Measurements from ENCODE around the gene FOXD1. TPM values are rescaled to one million over a fixed set of nuclear protein-coding genes. Genes with fewer than 3 reads are reported as not detected.
"Not testable (repeated sequence)": the region's sequence is repeated elsewhere in the genome, so short reads cannot be mapped to it uniquely, and the experiment has no call there.

Gene FOXD1
- polyA plus RNA-seq, 6 donors from 2014 or later = not detected

DNA sequence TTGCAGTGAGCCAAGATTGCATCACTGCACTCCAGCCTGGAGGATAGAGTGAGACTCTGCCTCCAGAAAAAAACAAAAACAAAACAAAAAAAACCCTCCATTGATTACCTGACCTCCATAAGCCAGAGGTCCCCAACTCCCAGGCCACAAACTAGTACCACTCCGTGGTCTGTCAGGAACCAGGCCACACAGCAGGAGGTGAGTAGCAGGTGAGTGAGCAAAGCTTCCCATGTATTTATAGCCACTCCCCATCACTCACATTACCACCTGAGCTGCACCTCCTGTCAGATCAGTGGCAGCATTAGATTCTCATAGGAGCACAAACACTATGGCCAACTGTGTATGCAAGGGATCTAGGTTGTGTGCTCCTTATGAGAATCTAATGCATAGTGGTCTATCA, 35.9 kb upstream of the FOXD1 start:
- peak overlapping the region in 1 of 8 donors; percentile 44 for H3K4me3 Mint-ChIP-seq
- no peaks in the 10 kb centered on the region for H3K9me3 Mint-ChIP-seq
- no peaks in the 10 kb centered on the region for H3K36me3 Mint-ChIP-seq
- H3K27ac Mint-ChIP-seq = no peak overlapping the region
- no peaks in the 10 kb centered on the region for H3K4me1 Mint-ChIP-seq
- ATAC-seq (ENCODE audit: low read depth in 2 of 2) (no peak), DNase-seq (no peak)
- peaks cover 51 to 67% (median 66%) of the 10 kb centered on the region in 3 donors for H3K27me3 Mint-ChIP-seq

GRCh38 chr5:73483676-73484075, 35.1 kb upstream of the FOXD1 start:
- no peak overlapping the region for H3K27ac Mint-ChIP-seq
- no peaks in the 10 kb centered on the region for H3K9me3 Mint-ChIP-seq
- H3K36me3 Mint-ChIP-seq = no peaks in the 10 kb centered on the region
- no peaks in the 10 kb centered on the region for H3K4me1 Mint-ChIP-seq
- ATAC-seq (ENCODE audit: low read depth in 2 of 2) (no peak), DNase-seq (no peak)
- peaks cover 48 to 74% (median 71%) of the 10 kb centered on the region in 3 donors for H3K27me3 Mint-ChIP-seq
- no peak overlapping the region for H3K4me3 Mint-ChIP-seq

DNA sequence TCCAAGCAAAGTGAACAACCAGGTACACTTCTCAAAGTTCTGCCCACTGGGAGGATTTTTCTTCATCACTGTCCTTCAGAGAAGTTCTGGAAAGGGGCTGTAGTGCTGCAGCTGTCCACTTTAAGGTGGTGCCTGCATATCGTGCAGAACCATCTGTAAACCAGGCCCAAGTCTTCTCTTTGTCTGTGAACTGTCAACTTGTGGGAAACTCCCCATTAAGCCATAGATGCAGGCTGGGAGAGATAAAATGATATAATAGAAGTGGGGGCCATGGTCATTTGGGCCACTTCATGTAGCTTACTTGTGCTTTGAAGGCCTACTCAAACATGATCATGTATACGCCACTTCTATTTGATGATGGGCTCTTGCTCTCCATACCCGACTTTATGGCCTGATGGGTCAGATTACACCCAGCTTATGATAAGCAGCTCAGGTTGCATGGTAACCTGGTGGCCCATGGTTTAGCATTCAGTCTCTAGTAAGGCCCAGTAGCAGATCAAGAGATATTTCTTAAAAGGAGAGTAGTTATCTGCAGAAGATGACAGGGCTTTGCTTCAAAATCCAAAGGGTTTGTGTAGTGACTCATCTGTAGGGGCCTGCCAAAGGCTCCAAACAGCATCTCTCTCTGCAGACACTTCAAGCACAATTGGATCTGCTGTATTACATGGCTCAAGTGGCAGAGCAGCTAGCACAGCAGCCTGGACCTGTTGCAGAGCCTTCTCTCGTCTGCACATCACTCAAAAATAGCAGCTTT, 34.0 kb upstream of the FOXD1 start:
- DNase-seq = no peak
- H3K27ac Mint-ChIP-seq = no peak overlapping the region
- H3K4me1 Mint-ChIP-seq = no peaks in the 10 kb centered on the region
- H3K36me3 Mint-ChIP-seq = no peaks in the 10 kb centered on the region
- H3K27me3 Mint-ChIP-seq = peaks cover 45 to 79% (median 76%) of the 10 kb centered on the region in 3 donors
- ATAC-seq (ENCODE audit: low read depth in 2 of 2) = no peak
- no peak overlapping the region for H3K4me3 Mint-ChIP-seq
- H3K9me3 Mint-ChIP-seq = no peaks in the 10 kb centered on the region

GRCh38 chr5:73480500-73480899, 31.9 kb upstream of the FOXD1 start:
- H3K27me3 Mint-ChIP-seq = peaks cover 40 to 74% (median 61%) of the 10 kb centered on the region in 3 donors
- no peak overlapping the region for H3K27ac Mint-ChIP-seq
- H3K4me3 Mint-ChIP-seq = no peak overlapping the region
- no peaks in the 10 kb centered on the region for H3K36me3 Mint-ChIP-seq
- no peaks in the 10 kb centered on the region for H3K9me3 Mint-ChIP-seq
- DNase-seq (no peak), ATAC-seq (ENCODE audit: low read depth in 2 of 2) (no peak)
- no peaks in the 10 kb centered on the region for H3K4me1 Mint-ChIP-seq

DNA sequence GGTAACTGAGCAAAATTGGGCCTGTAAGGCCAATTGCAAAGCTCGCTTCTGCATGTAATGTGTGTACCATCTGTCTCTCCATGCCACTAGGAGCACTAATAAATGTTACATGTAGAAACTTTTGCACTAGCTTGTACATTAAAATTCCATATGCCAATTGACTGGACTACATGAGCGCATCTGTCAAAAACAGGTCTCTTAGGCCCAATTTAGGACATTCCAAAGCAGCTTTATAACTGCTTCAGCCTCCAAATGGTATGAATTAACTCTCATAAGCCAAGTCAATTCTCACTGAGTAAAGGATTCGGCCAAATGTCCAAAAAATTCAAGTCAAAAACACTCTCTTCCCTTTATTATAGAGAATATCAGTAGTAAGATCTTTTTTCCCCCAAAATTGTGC, 23.5 kb upstream of the FOXD1 start:
- peaks cover 0 to 8% of the 10 kb centered on the region in 2 donors for H3K36me3 Mint-ChIP-seq
- H3K4me3 Mint-ChIP-seq = no peak overlapping the region
- DNase-seq = no peak
- H3K9me3 Mint-ChIP-seq = peaks cover 0 to 6% (median 3%) of the 10 kb centered on the region in 7 donors
- peaks cover 7 to 46% (median 45%) of the 10 kb centered on the region in 3 donors for H3K27me3 Mint-ChIP-seq
- H3K27ac Mint-ChIP-seq = no peak overlapping the region
- no peak for ATAC-seq (ENCODE audit: low read depth in 2 of 2)
- H3K4me1 Mint-ChIP-seq = no peaks in the 10 kb centered on the region

DNA sequence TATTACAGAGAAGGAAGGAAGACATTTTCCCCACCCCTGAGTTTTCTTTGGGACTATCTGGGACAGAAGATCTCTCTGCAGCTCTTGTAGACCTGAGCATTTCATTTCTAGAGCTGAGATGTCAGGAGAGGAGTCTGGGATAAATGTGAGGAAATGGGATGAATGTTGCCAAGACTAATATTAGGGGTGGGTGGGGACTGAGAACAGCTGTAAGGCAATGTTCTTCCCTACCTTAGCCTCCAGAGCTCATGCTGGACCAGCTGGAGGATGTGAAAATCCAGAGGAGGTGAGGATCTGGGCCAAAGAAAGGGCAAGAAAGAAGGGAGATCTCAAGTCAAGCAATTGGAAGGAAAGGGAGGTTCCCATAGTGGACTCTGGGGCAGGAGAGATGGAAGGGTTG, 23.1 kb upstream of the FOXD1 start:
- ATAC-seq (ENCODE audit: low read depth in 2 of 2) = no peak
- no peak overlapping the region for H3K4me3 Mint-ChIP-seq

GRCh38 chr5:73469878-73470277, 21.3 kb upstream of the FOXD1 start:
- Mint-ChIP-seq H3K36me3 (peaks cover 0 to 8% of the 10 kb centered on the region in 2 donors), H3K4me1 (no peaks in the 10 kb centered on the region), H3K27me3 (peaks cover 14 to 61% (median 46%) of the 10 kb centered on the region in 3 donors), H3K27ac (no peak overlapping the region), H3K9me3 (peaks cover 0 to 6% (median 3%) of the 10 kb centered on the region in 7 donors), H3K4me3 (peak overlapping the region in 1 of 8 donors; percentile 22)
- DNase-seq = no peak
- ATAC-seq (ENCODE audit: low read depth in 2 of 2) = no peak

More for the DNA sequence above, 23.1 kb upstream of the FOXD1 start:
- Mint-ChIP-seq H3K9me3 (peaks cover 0 to 6% (median 3%) of the 10 kb centered on the region in 7 donors), H3K36me3 (peaks cover 0 to 8% of the 10 kb centered on the region in 2 donors), H3K27ac (peak overlapping the region in 1 of 6 donors; percentile 33), H3K4me1 (no peaks in the 10 kb centered on the region), H3K27me3 (peaks cover 4 to 50% (median 41%) of the 10 kb centered on the region in 3 donors)
- DNase-seq = no peak

GRCh38 chr5:73468638-73469037, 20.1 kb upstream of the FOXD1 start:
- H3K27ac Mint-ChIP-seq; DNase-seq; H3K4me3 Mint-ChIP-seq; ATAC-seq (ENCODE audit: low read depth in 2 of 2); H3K9me3 Mint-ChIP-seq; H3K36me3 Mint-ChIP-seq; H3K4me1 Mint-ChIP-seq: not testable (repeated sequence)
- H3K27me3 Mint-ChIP-seq = peaks cover 14 to 69% (median 46%) of the 10 kb centered on the region in 3 donors

GRCh38 chr5:73464016-73464745, 15.6 kb upstream of the FOXD1 start:
- H3K4me3 Mint-ChIP-seq = no peak overlapping the region
- no peak overlapping the region for H3K27ac Mint-ChIP-seq
- no peaks in the 10 kb centered on the region for H3K4me1 Mint-ChIP-seq
- ATAC-seq (ENCODE audit: low read depth in 2 of 2) (no peak), DNase-seq (no peak)
- peaks cover 37 to 66% (median 52%) of the 10 kb centered on the region in 3 donors for H3K27me3 Mint-ChIP-seq
- peaks cover 0 to 7% (median 2%) of the 10 kb centered on the region in 7 donors for H3K9me3 Mint-ChIP-seq
- peaks cover 0 to 8% of the 10 kb centered on the region in 2 donors for H3K36me3 Mint-ChIP-seq

- Mint-ChIP-seq H3K27me3 (peaks cover 46 to 71% (median 62%) of the 10 kb centered on the region in 3 donors), H3K4me1 (no peaks in the 10 kb centered on the region), H3K27ac (no peak overlapping the region), H3K36me3 (peaks cover 0 to 4% of the 10 kb centered on the region in 2 donors), H3K9me3 (peaks cover 0 to 17% (median 4%) of the 10 kb centered on the region in 7 donors), H3K4me3 (no peak overlapping the region)
- DNase-seq (no peak), ATAC-seq (ENCODE audit: low read depth in 2 of 2) (no peak)
Measured at GRCh38 chr5:73460133-73460532, 11.6 kb upstream of the FOXD1 start.

GRCh38 chr5:73459366-73459765, 10.8 kb upstream of the FOXD1 start:
- no peak overlapping the region for H3K27ac Mint-ChIP-seq
- ATAC-seq (ENCODE audit: low read depth in 2 of 2) = no peak
- H3K4me3 Mint-ChIP-seq = no peak overlapping the region
- H3K4me1 Mint-ChIP-seq = no peaks in the 10 kb centered on the region
- H3K27me3 Mint-ChIP-seq = peaks cover 50 to 68% (median 68%) of the 10 kb centered on the region in 3 donors
- H3K36me3 Mint-ChIP-seq = peaks cover 0 to 4% of the 10 kb centered on the region in 2 donors
- H3K9me3 Mint-ChIP-seq = peaks cover 0 to 17% (median 4%) of the 10 kb centered on the region in 7 donors
- no peak for DNase-seq

GRCh38 chr5:73456462-73456861, 7.9 kb upstream of the FOXD1 start:
- DNase-seq; H3K36me3 Mint-ChIP-seq; H3K4me1 Mint-ChIP-seq; H3K4me3 Mint-ChIP-seq; H3K27ac Mint-ChIP-seq; ATAC-seq (ENCODE audit: low read depth in 2 of 2): not testable (repeated sequence)
- Mint-ChIP-seq H3K9me3 (peaks cover 0 to 26% (median 6%) of the 10 kb centered on the region in 7 donors), H3K27me3 (peaks cover 60 to 82% (median 77%) of the 10 kb centered on the region in 3 donors)

DNA sequence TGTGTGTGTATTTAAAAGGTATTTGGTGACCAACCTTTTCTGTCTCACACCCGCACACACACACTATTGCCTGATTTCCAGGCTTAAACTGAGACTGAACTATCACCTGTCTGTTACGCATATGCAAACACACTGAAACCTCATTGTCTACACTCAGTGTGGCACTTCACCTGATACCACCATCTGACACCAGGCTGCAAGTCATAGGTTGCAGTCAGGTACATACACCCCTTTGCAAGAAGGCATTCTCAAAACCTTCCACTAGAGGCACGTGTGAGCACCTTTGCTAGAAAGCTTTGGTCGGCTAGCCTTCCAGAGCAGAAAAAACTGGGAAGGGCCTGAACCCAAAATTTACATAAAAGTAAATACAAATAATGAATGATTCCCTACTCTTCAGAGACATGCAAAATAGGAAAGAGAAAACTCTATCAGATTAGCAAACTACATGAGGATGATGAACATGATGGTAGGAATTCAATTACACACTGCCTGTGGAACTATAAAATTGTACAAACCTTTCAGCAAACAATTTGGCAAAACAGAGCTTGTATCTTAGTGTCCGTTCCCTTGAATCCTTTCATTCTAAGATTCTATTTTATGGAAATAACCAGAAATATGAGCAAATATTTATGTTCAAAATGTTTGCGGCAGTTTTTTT, 5.9 kb upstream of the FOXD1 start:
- H3K36me3 Mint-ChIP-seq = peaks cover 7 to 12% of the 10 kb centered on the region in 2 donors
- H3K4me3 Mint-ChIP-seq = peak overlapping the region in 1 of 8 donors; percentile 36
- peak; percentile 80 to 85 for ATAC-seq (ENCODE audit: low read depth in 2 of 2)

More for the DNA sequence above, 5.9 kb upstream of the FOXD1 start:
- no peak overlapping the region for H3K27ac Mint-ChIP-seq
- DNase-seq = peak; percentile 26
- peaks cover 0 to 7% (median 0%) of the 10 kb centered on the region in 3 donors for H3K4me1 Mint-ChIP-seq
- peaks cover 0 to 41% (median 12%) of the 10 kb centered on the region in 7 donors for H3K9me3 Mint-ChIP-seq
- H3K27me3 Mint-ChIP-seq = peaks cover 63 to 76% (median 72%) of the 10 kb centered on the region in 3 donors

Data from naive B cell (primary cell).